Measurements from ENCODE around the gene COL21A1. TPM values are rescaled to one million over a fixed set of nuclear protein-coding genes. Genes with fewer than 3 reads are reported as not detected.
"Not testable (repeated sequence)": the region's sequence is repeated elsewhere in the genome, so short reads cannot be mapped to it uniquely, and the experiment has no call there.

COL21A1 gene
- total RNA-seq, 1 experiment from 2014 or later: 3.3 TPM

GRCh38 chr6:56017198-56017597, 230.2 kb downstream of the COL21A1 start:
- no peak overlapping the region for H3K27ac ChIP-seq (ENCODE audit: low read length)
- ChIA-PET CTCF (no interaction called here), POLR2A (no interaction called here)
- intact Hi-C loops (cut with micrococcal nuclease; ENCODE audit: unreplicated experiment): no loop called here
- ATAC-seq: no peak
- H3K27me3 ChIP-seq (ENCODE audit: control insufficient read depth, insufficient read depth, low read length): no peaks in the 10 kb centered on the region
- no peak for TF ChIP-seq REST (IDR thresholded peaks at IDR 0.05; ENCODE audit: insufficient read depth in 1 of 2, low read depth in 2 of 2, low read length in 1 of 2)
- no peak for TF ChIP-seq SIN3A (IDR thresholded peaks at IDR 0.05; ENCODE audit: borderline replicate concordance, insufficient read depth, low read depth, low read length)
- no peak for TF ChIP-seq TCF7L2 (IDR thresholded peaks at IDR 0.05; ENCODE audit: low read depth, low read length)
- TF ChIP-seq POLR2AphosphoS5 (IDR thresholded peaks at IDR 0.05; ENCODE audit: low read depth, low read length): no peak
- TF ChIP-seq, protein P1, sequence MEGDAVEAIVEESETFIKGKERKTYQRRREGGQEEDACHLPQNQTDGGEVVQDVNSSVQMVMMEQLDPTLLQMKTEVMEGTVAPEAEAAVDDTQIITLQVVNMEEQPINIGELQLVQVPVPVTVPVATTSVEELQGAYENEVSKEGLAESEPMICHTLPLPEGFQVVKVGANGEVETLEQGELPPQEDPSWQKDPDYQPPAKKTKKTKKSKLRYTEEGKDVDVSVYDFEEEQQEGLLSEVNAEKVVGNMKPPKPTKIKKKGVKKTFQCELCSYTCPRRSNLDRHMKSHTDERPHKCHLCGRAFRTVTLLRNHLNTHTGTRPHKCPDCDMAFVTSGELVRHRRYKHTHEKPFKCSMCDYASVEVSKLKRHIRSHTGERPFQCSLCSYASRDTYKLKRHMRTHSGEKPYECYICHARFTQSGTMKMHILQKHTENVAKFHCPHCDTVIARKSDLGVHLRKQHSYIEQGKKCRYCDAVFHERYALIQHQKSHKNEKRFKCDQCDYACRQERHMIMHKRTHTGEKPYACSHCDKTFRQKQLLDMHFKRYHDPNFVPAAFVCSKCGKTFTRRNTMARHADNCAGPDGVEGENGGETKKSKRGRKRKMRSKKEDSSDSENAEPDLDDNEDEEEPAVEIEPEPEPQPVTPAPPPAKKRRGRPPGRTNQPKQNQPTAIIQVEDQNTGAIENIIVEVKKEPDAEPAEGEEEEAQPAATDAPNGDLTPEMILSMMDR (IDR thresholded peaks at IDR 0.05): no peak
- no peaks in the 10 kb centered on the region for H3K9me3 ChIP-seq (ENCODE audit: control insufficient read depth, insufficient read depth, low read depth, low read length)
- no peak overlapping the region for H3K4me3 ChIP-seq (ENCODE audit: low read depth in 2 of 2, low read length in 2 of 2)
- no TSS peak for BruUV-seq (replicated peaks)
- DNase-seq (ENCODE audit: low read depth, low spot score): no peak
- in situ Hi-C loops (cut with HindIII; ENCODE audit: low pct_unique_long_range_greater_than_20kb, low sequenced_read_pairs): no loop called here
- no peaks in the 10 kb centered on the region for H3K4me1 ChIP-seq (ENCODE audit: control insufficient read depth, insufficient read depth, low read length)
- no peaks in the 10 kb centered on the region for H3K36me3 ChIP-seq (ENCODE audit: control insufficient read depth, insufficient read depth, low read length)

GRCh38 chr6:56014039-56014438, 233.3 kb downstream of the COL21A1 start:
- ATAC-seq; H3K27ac ChIP-seq (ENCODE audit: low read length); H3K4me3 ChIP-seq (ENCODE audit: low read depth in 2 of 2, low read length in 2 of 2); intact Hi-C loops (cut with micrococcal nuclease; ENCODE audit: unreplicated experiment); H3K36me3 ChIP-seq (ENCODE audit: control insufficient read depth, insufficient read depth, low read length); H3K4me1 ChIP-seq (ENCODE audit: control insufficient read depth, insufficient read depth, low read length); in situ Hi-C loops (cut with HindIII; ENCODE audit: low pct_unique_long_range_greater_than_20kb, low sequenced_read_pairs); H3K27me3 ChIP-seq (ENCODE audit: control insufficient read depth, insufficient read depth, low read length); POLR2A ChIA-PET; DNase-seq (ENCODE audit: low read depth, low spot score); CTCF ChIA-PET; BruUV-seq (replicated peaks); H3K9me3 ChIP-seq (ENCODE audit: control insufficient read depth, insufficient read depth, low read depth, low read length): not testable (repeated sequence)

DNA sequence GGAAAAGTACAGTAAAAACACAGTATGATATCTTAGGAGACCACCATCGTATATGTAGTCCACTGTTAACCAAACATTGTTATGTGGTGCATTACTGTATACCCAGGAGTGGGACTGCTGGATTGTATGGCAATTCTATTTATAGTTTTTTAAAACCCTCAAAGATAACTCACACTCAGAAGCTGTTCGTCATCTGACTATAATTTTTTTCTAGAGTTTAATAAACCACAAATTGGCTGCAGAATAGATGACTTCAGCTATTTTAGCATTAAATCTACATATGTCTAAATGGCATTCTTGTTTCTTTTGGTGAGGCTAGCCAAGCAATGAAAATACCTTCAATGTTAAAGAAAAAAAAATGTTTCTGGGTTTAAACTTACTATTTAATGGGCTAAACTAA, 237.7 kb downstream of the COL21A1 start:
- POLR2A ChIA-PET: no interaction called here
- ATAC-seq: no peak
- H3K4me1 ChIP-seq (ENCODE audit: control insufficient read depth, insufficient read depth, low read length): no peaks in the 10 kb centered on the region
- H3K27ac ChIP-seq (ENCODE audit: low read length): no peak overlapping the region
- TF ChIP-seq POLR2AphosphoS5 (IDR thresholded peaks at IDR 0.05; ENCODE audit: low read depth, low read length) (no peak), SIN3A (IDR thresholded peaks at IDR 0.05; ENCODE audit: borderline replicate concordance, insufficient read depth, low read depth, low read length) (no peak), TCF7L2 (IDR thresholded peaks at IDR 0.05; ENCODE audit: low read depth, low read length) (no peak), REST (IDR thresholded peaks at IDR 0.05; ENCODE audit: insufficient read depth in 1 of 2, low read depth in 2 of 2, low read length in 1 of 2) (no peak)
- TF ChIP-seq, protein P1 (IDR thresholded peaks at IDR 0.05): no peak
- in situ Hi-C loops (cut with HindIII; ENCODE audit: low pct_unique_long_range_greater_than_20kb, low sequenced_read_pairs): no loop called here
- H3K4me3 ChIP-seq (ENCODE audit: low read depth in 2 of 2, low read length in 2 of 2): no peak overlapping the region
- no peaks in the 10 kb centered on the region for H3K36me3 ChIP-seq (ENCODE audit: control insufficient read depth, insufficient read depth, low read length)
- BruUV-seq (replicated peaks): no TSS peak
- no peaks in the 10 kb centered on the region; the same call in 1 of the 2 replicates for H3K9me3 ChIP-seq (ENCODE audit: control insufficient read depth, insufficient read depth, low read depth, low read length)
- H3K27me3 ChIP-seq (ENCODE audit: control insufficient read depth, insufficient read depth, low read length): no peaks in the 10 kb centered on the region
- CTCF ChIA-PET: no interaction called here
- intact Hi-C loops (cut with micrococcal nuclease; ENCODE audit: unreplicated experiment): no loop called here
- no peak for DNase-seq (ENCODE audit: low read depth, low spot score)

All from Panc1 (cell line).